ENCODE measurements around the gene FOXA1. TPM values are rescaled to one million over a fixed set of nuclear protein-coding genes. Genes with fewer than 3 reads are reported as not detected.

FOXA1 gene
- total RNA-seq, 1 experiment from 2014 or later = 4.3 TPM

GRCh38 chr14:37592482-37593408 lies 2.3 kb downstream of the FOXA1 start:
- Histone ChIP-seq H3K27ac (ENCODE audit: low read depth, low read length, poor library complexity, severe bottlenecking) (no peak overlapping the region), H3K4me1 (ENCODE audit: insufficient read depth, low read length, poor library complexity, severe bottlenecking) (peaks cover 12% of the 10 kb centered on the region), H3K4me3 (ENCODE audit: low read depth, low read length, poor library complexity, severe bottlenecking) (no peak overlapping the region), H3K36me3 (ENCODE audit: insufficient read depth, low read length, poor library complexity, severe bottlenecking) (no peaks in the 10 kb centered on the region), H3K9me3 (ENCODE audit: low read depth, low read length, poor library complexity, severe bottlenecking) (no peaks in the 10 kb centered on the region), H3K27me3 (replicated peaks; ENCODE audit: insufficient read depth, low read depth, low read length, poor library complexity) (peaks cover 80% of the 10 kb centered on the region)
- TF ChIP-seq CTCF (conservative IDR thresholded peaks at IDR 0.05; ENCODE audit: low read depth, low read length) (no peak), EZH2 (IDR thresholded peaks at IDR 0.05; ENCODE audit: borderline replicate concordance, low read depth, low read length, poor library complexity, severe bottlenecking) (no peak)
- POLR2A ChIA-PET (ENCODE audit: low non-redundant PET) = no interaction called here
- intact Hi-C loops (cut with micrococcal nuclease; ENCODE audit: unreplicated experiment) = loop anchor here (5.0 kb wide), 1 partner anchor 280 kb away; no protein-coding TSS in a partner anchor
- CTCF ChIA-PET = no interaction called here
- no peak for DNase-seq (ENCODE audit: low spot score)
- no TSS peak for BruUV-seq (replicated peaks)

GRCh38 chr14:37591941-37592481 lies 3.0 kb downstream of the FOXA1 start:
- H3K4me1 ChIP-seq (ENCODE audit: insufficient read depth, low read length, poor library complexity, severe bottlenecking) = peaks cover 12% of the 10 kb centered on the region
- ChIA-PET CTCF (no interaction called here), POLR2A (ENCODE audit: low non-redundant PET) (no interaction called here)
- intact Hi-C loops (cut with micrococcal nuclease; ENCODE audit: unreplicated experiment) = loop anchor here (5.0 kb wide), 1 partner anchor 280 kb away; no protein-coding TSS in a partner anchor
- H3K9me3 ChIP-seq (ENCODE audit: low read depth, low read length, poor library complexity, severe bottlenecking) = no peaks in the 10 kb centered on the region
- peak overlapping the region; percentile 23 for H3K4me3 ChIP-seq (ENCODE audit: low read depth, low read length, poor library complexity, severe bottlenecking)
- peaks cover 81% of the 10 kb centered on the region for H3K27me3 ChIP-seq (replicated peaks; ENCODE audit: insufficient read depth, low read depth, low read length, poor library complexity)
- no peak overlapping the region for H3K27ac ChIP-seq (ENCODE audit: low read depth, low read length, poor library complexity, severe bottlenecking)
- H3K36me3 ChIP-seq (ENCODE audit: insufficient read depth, low read length, poor library complexity, severe bottlenecking) = no peaks in the 10 kb centered on the region
- no peak for DNase-seq (ENCODE audit: low spot score)
- TF ChIP-seq CTCF (conservative IDR thresholded peaks at IDR 0.05; ENCODE audit: low read depth, low read length) (0 out of 2 replicates have a peak, but pooled peaks have one; percentile 10), EZH2 (IDR thresholded peaks at IDR 0.05; ENCODE audit: borderline replicate concordance, low read depth, low read length, poor library complexity, severe bottlenecking) (peak; percentile 45)
- no TSS peak for BruUV-seq (replicated peaks)

- BruUV-seq (replicated peaks) = no TSS peak
- Histone ChIP-seq H3K9me3 (ENCODE audit: low read depth, low read length, poor library complexity, severe bottlenecking) (no peaks in the 10 kb centered on the region), H3K4me3 (ENCODE audit: low read depth, low read length, poor library complexity, severe bottlenecking) (peak overlapping the region; percentile 23), H3K27me3 (replicated peaks; ENCODE audit: insufficient read depth, low read depth, low read length, poor library complexity) (peaks cover 81% of the 10 kb centered on the region), H3K27ac (ENCODE audit: low read depth, low read length, poor library complexity, severe bottlenecking) (no peak overlapping the region), H3K36me3 (ENCODE audit: insufficient read depth, low read length, poor library complexity, severe bottlenecking) (no peaks in the 10 kb centered on the region), H3K4me1 (ENCODE audit: insufficient read depth, low read length, poor library complexity, severe bottlenecking) (peaks cover 12% of the 10 kb centered on the region)
- POLR2A ChIA-PET (ENCODE audit: low non-redundant PET) = no interaction called here
- DNase-seq (ENCODE audit: low spot score) = no peak
- CTCF ChIA-PET = no interaction called here
- TF ChIP-seq EZH2 (IDR thresholded peaks at IDR 0.05; ENCODE audit: borderline replicate concordance, low read depth, low read length, poor library complexity, severe bottlenecking) (no peak), CTCF (conservative IDR thresholded peaks at IDR 0.05; ENCODE audit: low read depth, low read length) (peak; percentile 47)
- intact Hi-C loops (cut with micrococcal nuclease; ENCODE audit: unreplicated experiment) = loop anchor here (5.0 kb wide), 1 partner anchor 281 kb away; no protein-coding TSS in a partner anchor
Measured at GRCh38 chr14:37591311-37591940, 3.6 kb downstream of the FOXA1 start.

Measured in A673 (cell line).